ENCODE measurements around the gene GJB3.

The GJB3 gene

GRCh38 chr1:34831721-34832246 lies 50.8 kb downstream of the GJB3 start:
- in situ Hi-C loops (cut with MboI; ENCODE audit: low sequenced_read_pairs), result no loop called here
- no peak overlapping the region for H3K4me3 ChIP-seq
- no peaks in the 10 kb centered on the region for H3K4me1 ChIP-seq
- H3K9me3 ChIP-seq, result no peaks in the 10 kb centered on the region
- H3K27me3 ChIP-seq (ENCODE audit: low read depth), result no peaks in the 10 kb centered on the region; the same call in 1 of the 2 replicates
- no peak for DNase-seq (ENCODE audit: low spot score in 2 of 2)
- no peaks in the 10 kb centered on the region for H3K36me3 ChIP-seq (replicated peaks)

- Histone ChIP-seq H3K9me3 (no peaks in the 10 kb centered on the region), H3K4me1 (no peaks in the 10 kb centered on the region), H3K27me3 (ENCODE audit: low read depth) (no peaks in the 10 kb centered on the region; the same call in 1 of the 2 replicates), H3K4me3 (no peak overlapping the region), H3K36me3 (replicated peaks) (no peaks in the 10 kb centered on the region)
- no peak for DNase-seq (ENCODE audit: low spot score in 2 of 2)
- in situ Hi-C loops (cut with MboI; ENCODE audit: low sequenced_read_pairs), result no loop called here
Observed at GRCh38 chr1:34833711-34834110, 52.7 kb downstream of the GJB3 start.

Measured in HAP-1 (cell line).